Astrocyte (in vitro differentiated cells and primary cell): ENCODE measurements around the gene ANKRD33B. TPM values are rescaled to one million over a fixed set of nuclear protein-coding genes. Genes with fewer than 3 reads are reported as not detected.

Experiments used
- DNase-seq: peaks from one replicate; pipeline ENCODE4 v3.0.0-alpha.2; 2010; ENCODE audit warnings: low read depth
- FAIRE-seq: peaks from 2 replicates; lab custom pipeline; 2011; peaks lifted over from hg19 to GRCh38; lab: Jason Lieb, UNC
- H2AFZ ChIP-seq: 2 replicates; pipeline ENCODE4 v1.6.0; 2012; ENCODE audit warnings: low read depth, low read length, inconsistent platforms
- H3K27ac ChIP-seq: 2 replicates; pipeline ENCODE4 v1.5.1; 2011; ENCODE audit warnings: low read depth, low read length, inconsistent platforms
- H3K27me3 ChIP-seq: 2 replicates; pipeline ENCODE4 v1.6.0; 2011; ENCODE audit warnings: low read length, inconsistent platforms; ENCODE audit not compliant: insufficient read depth
- H3K36me3 ChIP-seq: 2 replicates; pipeline ENCODE4 v1.5.1; 2011; ENCODE audit warnings: low read length, inconsistent platforms; ENCODE audit not compliant: insufficient read depth
- H3K4me1 ChIP-seq: 2 replicates; pipeline ENCODE4 v1.5.1; 2011; ENCODE audit warnings: low read length, inconsistent platforms; ENCODE audit not compliant: insufficient read depth
- H3K4me2 ChIP-seq: 2 replicates; pipeline ENCODE4 v1.6.0; 2012; ENCODE audit warnings: low read length, inconsistent platforms
- H3K4me3 ChIP-seq: 2 replicates; pipeline ENCODE4 v1.5.1; 2011; ENCODE audit warnings: low read depth, mild to moderate bottlenecking, low read length, inconsistent platforms; ENCODE audit not compliant: insufficient read depth
- H3K79me2 ChIP-seq: 2 replicates; pipeline ENCODE4 v1.6.0; 2012; ENCODE audit warnings: mild to moderate bottlenecking, low read length, inconsistent platforms; ENCODE audit not compliant: insufficient read depth
- H3K9ac ChIP-seq: 2 replicates; pipeline ENCODE4 v1.6.0; 2012; ENCODE audit warnings: mild to moderate bottlenecking, low read length, inconsistent platforms
- H3K9me3 ChIP-seq: 2 replicates; pipeline ENCODE4 v1.5.1; 2012; ENCODE audit warnings: low read depth, mild to moderate bottlenecking, low read length, inconsistent platforms; ENCODE audit not compliant: insufficient read depth
- H4K20me1 ChIP-seq: 2 replicates; pipeline ENCODE4 v1.6.0; 2012; ENCODE audit warnings: low read length, inconsistent platforms; ENCODE audit not compliant: insufficient read depth
- H3K27ac Mint-ChIP-seq: one replicate; pipeline ENCODE4 v1.8.0; 2021; ENCODE audit warnings: mild to moderate bottlenecking, mixed read lengths; ENCODE audit not compliant: unreplicated experiment
- H3K27me3 Mint-ChIP-seq: one replicate; pipeline ENCODE4 v1.8.0; 2021; ENCODE audit warnings: low read depth, mixed read lengths; ENCODE audit not compliant: unreplicated experiment
- H3K36me3 Mint-ChIP-seq: one replicate; pipeline ENCODE4 v1.8.0; 2021; ENCODE audit warnings: low read depth, mixed read lengths; ENCODE audit not compliant: unreplicated experiment
- H3K4me1 Mint-ChIP-seq: one replicate; pipeline ENCODE4 v1.8.0; 2021; ENCODE audit warnings: low read depth, mixed read lengths; ENCODE audit not compliant: unreplicated experiment
- H3K4me3 Mint-ChIP-seq: one replicate; pipeline ENCODE4 v1.8.0; 2021; ENCODE audit warnings: mild to moderate bottlenecking, moderate library complexity, mixed read lengths; ENCODE audit not compliant: unreplicated experiment
- H3K9me3 Mint-ChIP-seq: one replicate; pipeline ENCODE4 v1.8.0; 2021; ENCODE audit warnings: mild to moderate bottlenecking, mixed read lengths; ENCODE audit not compliant: unreplicated experiment
- EZH2 ChIP-seq: IDR thresholded peaks from 2 replicates; pipeline ENCODE4 v1.6.1; 2012; ENCODE audit warnings: mild to moderate bottlenecking, low read length, inconsistent platforms; ENCODE audit not compliant: insufficient read depth
- total RNA-seq: library from RNA; stranded (reverse); gene quantifications from 2 replicates; pipeline ENCODE4 v1.2.1, GENCODE V29; 2021
- TF ChIP-seq, protein P1 (sequence below): IDR thresholded peaks from 2 replicates; pipeline ENCODE4 v1.5.1; 2011; ENCODE audit warnings: low read depth, mild to moderate bottlenecking, inconsistent platforms, low read length, moderate library complexity; ENCODE audit not compliant: insufficient read depth

The ANKRD33B gene
- total RNA-seq, 1 donor from 2014 or later: 22.7 TPM

DNA sequence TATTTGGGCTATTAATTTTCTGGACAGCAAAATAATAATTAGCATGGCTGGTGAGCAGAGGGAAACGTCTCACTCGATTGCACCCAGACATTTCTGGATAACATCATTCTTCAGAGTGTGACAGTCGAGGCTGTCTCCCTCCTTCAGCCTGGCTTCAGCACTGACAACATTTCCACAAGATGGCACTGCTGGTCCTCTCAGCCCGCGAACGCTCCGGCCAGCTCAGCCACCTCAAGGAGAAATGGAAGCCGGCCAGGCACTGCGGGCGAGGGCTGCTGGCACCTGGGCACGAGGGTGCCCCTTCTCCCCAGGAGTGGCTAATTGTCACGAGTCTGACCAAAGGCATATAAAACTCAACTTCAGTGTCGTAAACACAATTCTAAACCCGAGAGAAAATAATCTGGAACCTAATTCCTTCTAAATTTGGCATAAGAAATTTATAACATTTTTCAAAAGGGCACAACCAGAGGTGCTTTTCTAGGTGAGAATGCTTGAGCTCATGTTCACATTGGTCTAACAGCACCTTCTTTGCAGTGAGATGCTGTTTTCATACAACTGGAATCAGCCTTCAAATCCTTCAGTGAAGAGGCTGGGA is 131.3 kb downstream of the ANKRD33B start:
- Histone ChIP-seq H4K20me1 (peaks cover 21% of the 10 kb centered on the region), H3K27ac (peak overlapping the region; percentile 54), H3K4me2 (peak overlapping the region; percentile 38), H3K27me3 (no peaks in the 10 kb centered on the region), H3K4me3 (no peak overlapping the region), H2AFZ (no peak overlapping the region), H3K79me2 (peaks cover 61% of the 10 kb centered on the region), H3K36me3 (no peaks in the 10 kb centered on the region), H3K4me1 (peaks cover 49% of the 10 kb centered on the region), H3K9ac (peak overlapping the region; percentile 49), H3K9me3 (no peaks in the 10 kb centered on the region)
- FAIRE-seq (no peak), DNase-seq (peak; percentile 51)
- Mint-ChIP-seq H3K27me3 (no peaks in the 10 kb centered on the region), H3K9me3 (no peaks in the 10 kb centered on the region), H3K4me1 (peaks cover 93% of the 10 kb centered on the region), H3K27ac (peak overlapping the region; percentile 96), H3K4me3 (no peak overlapping the region), H3K36me3 (peaks cover 3% of the 10 kb centered on the region)
- TF ChIP-seq, protein P1, sequence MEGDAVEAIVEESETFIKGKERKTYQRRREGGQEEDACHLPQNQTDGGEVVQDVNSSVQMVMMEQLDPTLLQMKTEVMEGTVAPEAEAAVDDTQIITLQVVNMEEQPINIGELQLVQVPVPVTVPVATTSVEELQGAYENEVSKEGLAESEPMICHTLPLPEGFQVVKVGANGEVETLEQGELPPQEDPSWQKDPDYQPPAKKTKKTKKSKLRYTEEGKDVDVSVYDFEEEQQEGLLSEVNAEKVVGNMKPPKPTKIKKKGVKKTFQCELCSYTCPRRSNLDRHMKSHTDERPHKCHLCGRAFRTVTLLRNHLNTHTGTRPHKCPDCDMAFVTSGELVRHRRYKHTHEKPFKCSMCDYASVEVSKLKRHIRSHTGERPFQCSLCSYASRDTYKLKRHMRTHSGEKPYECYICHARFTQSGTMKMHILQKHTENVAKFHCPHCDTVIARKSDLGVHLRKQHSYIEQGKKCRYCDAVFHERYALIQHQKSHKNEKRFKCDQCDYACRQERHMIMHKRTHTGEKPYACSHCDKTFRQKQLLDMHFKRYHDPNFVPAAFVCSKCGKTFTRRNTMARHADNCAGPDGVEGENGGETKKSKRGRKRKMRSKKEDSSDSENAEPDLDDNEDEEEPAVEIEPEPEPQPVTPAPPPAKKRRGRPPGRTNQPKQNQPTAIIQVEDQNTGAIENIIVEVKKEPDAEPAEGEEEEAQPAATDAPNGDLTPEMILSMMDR: peak; percentile 72
- no peak for TF ChIP-seq EZH2

DNA sequence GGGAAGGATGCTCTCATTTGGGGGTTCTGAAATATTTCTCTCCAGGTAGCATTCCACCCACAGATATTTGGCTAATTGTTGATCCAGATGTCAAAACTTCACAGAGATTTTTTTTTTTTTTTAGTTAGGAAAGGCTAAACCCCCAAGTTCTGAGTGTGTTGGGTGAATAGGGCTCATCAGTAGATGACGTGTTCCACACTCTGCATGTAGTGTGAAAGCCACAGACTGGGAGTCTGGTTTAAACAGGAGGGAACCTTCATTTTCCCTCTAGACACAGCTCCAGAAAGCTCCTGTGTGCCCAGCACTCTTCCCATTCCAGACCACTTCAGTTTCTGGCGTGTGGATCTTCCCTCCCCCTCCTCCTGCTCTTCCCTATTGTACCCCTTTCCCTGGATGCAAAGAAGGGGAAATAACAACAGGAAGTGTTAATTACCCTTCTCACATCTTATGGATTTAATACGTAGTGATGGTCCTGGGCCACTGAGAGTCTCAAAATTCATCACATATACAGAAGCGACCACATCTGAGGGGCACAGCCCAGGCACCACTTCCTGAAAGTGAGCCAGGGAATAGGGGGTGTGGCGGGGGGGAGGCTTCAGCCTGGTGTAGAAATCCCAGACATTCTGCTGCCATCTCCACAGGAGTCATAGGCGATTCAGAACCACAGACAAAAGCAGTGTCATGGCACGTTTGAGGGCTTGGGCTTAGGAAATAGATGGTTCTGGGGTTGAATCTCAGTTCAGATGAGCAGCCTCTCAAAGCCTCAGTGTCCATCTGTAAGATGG is 132.1 kb downstream of the ANKRD33B start:
- Mint-ChIP-seq H3K4me3 (no peak overlapping the region), H3K27me3 (no peaks in the 10 kb centered on the region), H3K9me3 (no peaks in the 10 kb centered on the region), H3K27ac (peak overlapping the region; percentile 84), H3K4me1 (peaks cover 90% of the 10 kb centered on the region), H3K36me3 (peaks cover 4% of the 10 kb centered on the region)
- Histone ChIP-seq H3K4me3 (no peak overlapping the region), H3K79me2 (peaks cover 66% of the 10 kb centered on the region), H3K36me3 (no peaks in the 10 kb centered on the region), H3K4me1 (peaks cover 44% of the 10 kb centered on the region), H3K27ac (peak overlapping the region; percentile 54), H3K4me2 (peak overlapping the region; percentile 38), H3K9me3 (no peaks in the 10 kb centered on the region), H4K20me1 (peaks cover 26% of the 10 kb centered on the region), H2AFZ (no peak overlapping the region), H3K27me3 (no peaks in the 10 kb centered on the region), H3K9ac (peak overlapping the region; percentile 49)
- FAIRE-seq: no peak
- DNase-seq: peak; percentile 52
- TF ChIP-seq, protein P1: no peak
- TF ChIP-seq EZH2: no peak
